IPS DF 6.9 (cell line): ENCODE data around the gene TMBIM4.

ENCODE experiments used
- DNase-seq: peaks from one replicate; pipeline ENCODE4 v3.0.0-alpha.2; 2013; ENCODE audit warnings: low read depth, low spot score
- H3K27ac ChIP-seq: one replicate; pipeline ENCODE4 v1.5.1; 2013; ENCODE audit warnings: low read length, control low read depth
- H3K27me3 ChIP-seq: 2 replicates; pipeline ENCODE4 v1.6.1; 2013; ENCODE audit warnings: mild to moderate bottlenecking, low read length; ENCODE audit not compliant: control insufficient read depth, insufficient read depth
- H3K36me3 ChIP-seq: 2 replicates; pipeline ENCODE4 v1.6.1; 2013; ENCODE audit warnings: low read length; ENCODE audit not compliant: control insufficient read depth, insufficient read depth
- H3K4me1 ChIP-seq: 2 replicates; pipeline ENCODE4 v1.6.1; 2013; ENCODE audit warnings: low read length; ENCODE audit not compliant: control insufficient read depth, insufficient read depth
- H3K4me3 ChIP-seq: 2 replicates; pipeline ENCODE4 v1.5.1; 2013; ENCODE audit warnings: mild to moderate bottlenecking, low read length
- H3K9me3 ChIP-seq: 2 replicates; pipeline ENCODE4 v1.6.1; 2013; ENCODE audit warnings: low read length, inconsistent platforms; ENCODE audit not compliant: control insufficient read depth, insufficient read depth
- WGBS: extraction: QIAGEN DNeasy Blood & Tissue Kit; methylation state at CpG from one replicate; pipeline ENCODE4 v1.1.7; 2013; ENCODE audit warnings: mixed read lengths, missing lambda C conversion rate; ENCODE audit not compliant: insufficient read length, insufficient coverage; 5-methylcytosine and 5-hydroxymethylcytosine counted together

TMBIM4 gene

DNA sequence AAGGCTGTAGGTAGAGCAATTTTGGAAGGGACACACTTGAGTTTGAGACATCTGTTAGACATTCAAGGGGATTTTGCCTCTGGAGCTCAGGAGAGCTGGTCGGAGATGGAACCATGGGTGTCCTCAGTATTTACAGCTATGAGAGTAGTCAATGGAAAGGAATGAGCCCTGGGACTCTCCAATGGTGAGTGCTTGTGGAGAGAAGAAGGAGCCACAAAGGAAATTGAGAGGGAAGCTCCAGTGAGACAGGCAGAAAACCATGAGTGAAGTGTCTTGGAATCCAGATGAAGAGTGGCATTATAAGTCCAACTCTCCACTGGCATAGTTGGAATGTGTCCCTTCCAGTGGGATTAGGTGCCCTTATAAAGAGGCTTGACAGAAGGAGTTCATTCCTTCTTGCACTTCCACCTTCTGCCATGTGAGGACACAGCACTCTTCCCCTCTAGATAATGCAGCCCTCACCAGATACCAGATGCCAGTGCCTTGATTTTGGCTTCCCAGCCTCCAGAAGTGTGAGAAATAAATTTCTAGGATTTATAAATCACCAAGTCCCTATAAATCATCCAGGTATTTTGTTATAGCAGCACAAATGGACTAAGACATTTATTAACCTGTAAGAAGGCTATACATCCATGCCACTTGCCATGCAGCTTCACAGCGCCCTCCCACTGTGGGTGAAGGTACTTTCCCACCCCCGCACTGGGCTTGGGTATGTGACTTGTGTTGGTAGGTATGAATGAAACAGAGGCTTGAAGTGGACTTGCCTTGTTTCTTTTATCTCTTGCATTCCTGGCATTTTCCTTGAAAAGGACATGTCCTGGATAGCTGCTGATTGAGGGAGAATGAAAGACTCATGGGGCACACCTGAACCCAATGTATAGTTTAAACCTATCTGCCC lies 66.5 kb downstream of the TMBIM4 start:
- no peaks in the 10 kb centered on the region for H3K9me3 ChIP-seq
- WGBS = no CpG with 5 or more reads among the region's 3 CpGs
- H3K36me3 ChIP-seq = no peaks in the 10 kb centered on the region
- no peak overlapping the region for H3K4me3 ChIP-seq
- H3K4me1 ChIP-seq = 0 out of 2 replicates have a peak, but pooled peaks cover 3% of the 10 kb centered on the region
- no peaks in the 10 kb centered on the region for H3K27me3 ChIP-seq
- H3K27ac ChIP-seq = no peak overlapping the region
- peak; percentile 11 for DNase-seq

DNA sequence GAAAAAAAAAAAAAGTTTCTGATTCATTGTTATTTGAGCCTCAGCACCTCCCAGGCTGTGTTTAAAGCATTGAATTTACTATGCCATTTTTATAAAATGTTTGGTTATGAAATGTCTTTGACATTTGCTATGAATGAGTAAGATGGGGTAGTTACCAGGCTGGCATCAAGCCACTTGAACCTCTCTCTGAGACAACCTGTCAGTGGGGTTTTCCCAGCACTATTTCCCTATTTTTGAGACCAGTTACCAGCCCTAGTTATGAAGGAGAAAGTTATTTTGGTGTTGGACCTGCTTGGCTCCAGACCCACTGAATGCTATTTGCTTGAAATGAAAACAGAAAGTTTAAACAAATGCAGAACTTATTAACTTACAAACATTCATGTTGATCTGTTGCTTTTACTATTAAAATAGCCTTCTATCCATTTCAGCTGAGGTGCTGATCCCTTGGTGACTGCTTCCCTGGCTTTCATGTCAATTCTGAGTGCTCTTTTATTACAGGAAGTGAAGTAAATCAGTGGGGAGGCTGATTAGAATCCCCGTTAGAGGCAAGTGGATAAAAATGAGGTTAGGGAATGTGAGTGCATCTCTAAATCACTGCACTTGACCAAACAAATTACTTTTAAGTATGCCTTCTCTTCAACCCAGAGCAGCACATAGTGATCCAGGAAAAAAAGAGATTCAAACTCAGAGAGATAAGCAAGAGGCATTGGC lies 77.1 kb downstream of the TMBIM4 start:
- WGBS = no CpG with 5 or more reads among the region's 1 CpG
- H3K27ac ChIP-seq = no peak overlapping the region
- DNase-seq = no peak

GRCh38 chr12:66090157-66090556 lies 79.6 kb downstream of the TMBIM4 start:
- WGBS = 100% methylated on average over 2 of the region's 4 CpGs
- no peak for DNase-seq
- Histone ChIP-seq H3K9me3 (no peaks in the 10 kb centered on the region; the same call in 1 of the 2 replicates), H3K4me1 (no peaks in the 10 kb centered on the region), H3K27ac (no peak overlapping the region), H3K27me3 (no peaks in the 10 kb centered on the region), H3K4me3 (no peak overlapping the region), H3K36me3 (no peaks in the 10 kb centered on the region)

More for the DNA sequence above, 77.1 kb downstream of the TMBIM4 start:
- H3K4me1 ChIP-seq = no peaks in the 10 kb centered on the region
- H3K27me3 ChIP-seq = no peaks in the 10 kb centered on the region
- no peak overlapping the region for H3K4me3 ChIP-seq
- H3K9me3 ChIP-seq = no peaks in the 10 kb centered on the region; the same call in 1 of the 2 replicates
- no peaks in the 10 kb centered on the region for H3K36me3 ChIP-seq

DNA sequence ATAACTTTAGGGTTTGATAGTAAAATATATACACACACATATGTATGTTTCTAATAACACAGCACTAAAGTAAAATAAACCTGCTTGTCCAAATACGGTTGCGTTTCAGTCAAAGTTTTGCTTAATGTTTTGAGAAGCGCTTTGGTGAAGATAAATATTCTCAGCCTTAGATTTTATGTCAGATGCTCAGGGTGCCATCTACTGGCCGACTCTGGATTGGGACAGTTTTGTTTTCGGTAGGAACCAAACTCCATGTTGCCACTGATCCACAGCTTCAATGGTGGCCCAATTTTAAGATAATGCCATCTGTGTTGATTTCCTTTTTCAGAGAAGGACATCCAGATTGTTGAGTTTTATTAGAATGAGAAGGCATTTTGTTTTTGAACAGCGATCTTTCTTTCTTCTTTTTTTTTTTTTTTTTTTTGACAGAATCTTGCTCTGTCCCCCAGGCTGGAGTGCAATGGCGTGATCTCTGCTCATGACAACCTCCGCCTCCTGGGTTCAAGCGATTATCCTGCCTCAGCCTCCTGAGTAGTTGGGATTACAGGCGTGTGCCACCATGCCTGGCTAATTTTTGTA lies 82.3 kb downstream of the TMBIM4 start:
- peak; percentile 35 for DNase-seq
- no peaks in the 10 kb centered on the region for H3K4me1 ChIP-seq
- no peak overlapping the region for H3K4me3 ChIP-seq
- no peaks in the 10 kb centered on the region for H3K27me3 ChIP-seq
- H3K9me3 ChIP-seq = no peaks in the 10 kb centered on the region
- no peak overlapping the region for H3K27ac ChIP-seq
- WGBS = no CpG with 5 or more reads among the region's 10 CpGs
- H3K36me3 ChIP-seq = no peaks in the 10 kb centered on the region

DNA sequence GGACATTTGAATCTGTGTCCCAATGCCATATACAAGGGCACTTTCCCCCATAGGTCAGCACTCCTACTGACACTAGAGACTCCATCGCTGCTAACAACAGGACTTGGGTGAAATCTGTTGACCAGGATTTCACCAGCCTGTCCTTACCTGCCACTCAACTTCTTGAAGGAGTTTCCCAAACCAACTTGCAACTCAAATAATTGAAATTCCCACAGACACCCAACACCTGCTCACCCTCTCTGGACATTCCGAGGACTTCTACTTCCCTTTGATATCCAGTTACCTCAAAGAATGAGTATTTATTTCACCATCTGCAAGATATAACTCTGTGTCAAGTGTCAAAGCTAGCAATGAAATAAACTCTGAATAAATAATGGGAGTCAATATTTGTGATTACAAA lies 83.8 kb downstream of the TMBIM4 start:
- H3K4me1 ChIP-seq = no peaks in the 10 kb centered on the region
- H3K27ac ChIP-seq = no peak overlapping the region
- H3K27me3 ChIP-seq = no peaks in the 10 kb centered on the region
- H3K36me3 ChIP-seq = no peaks in the 10 kb centered on the region
- H3K4me3 ChIP-seq = no peak overlapping the region
- no peaks in the 10 kb centered on the region for H3K9me3 ChIP-seq
- WGBS = no CpG with 5 or more reads among the region's 2 CpGs
- no peak for DNase-seq
